ENCODE measurements around the gene CCDC38.
A peak's percentile ranks its signal among the peaks of the same experiment; 100 is the strongest.
"Not testable (repeated sequence)": the region's sequence is repeated elsewhere in the genome, so short reads cannot be mapped to it uniquely, and the experiment has no call there.

CCDC38 gene

GRCh38 chr12:95848575-95849388 is 93.6 kb downstream of the CCDC38 start:
- FAIRE-seq (peak; percentile 56), DNase-seq (ENCODE audit: extremely low spot score, insufficient read length, low read depth) (no peak)

GRCh38 chr12:95842426-95842825 is 100.0 kb downstream of the CCDC38 start:
- DNase-seq (ENCODE audit: extremely low spot score, insufficient read length, low read depth); FAIRE-seq: not testable (repeated sequence)

GRCh38 chr12:95838125-95838524 is 104.3 kb downstream of the CCDC38 start:
- no peak for DNase-seq (ENCODE audit: extremely low spot score, insufficient read length, low read depth)
- no peak for FAIRE-seq

- FAIRE-seq: no peak
- no peak for DNase-seq (ENCODE audit: extremely low spot score, insufficient read length, low read depth)
Observed at GRCh38 chr12:95837240-95838038, 105.0 kb downstream of the CCDC38 start.

GRCh38 chr12:95836630-95837239 is 105.7 kb downstream of the CCDC38 start:
- no peak for DNase-seq (ENCODE audit: extremely low spot score, insufficient read length, low read depth)

GRCh38 chr12:95836185-95836609 is 106.2 kb downstream of the CCDC38 start:
- no peak for FAIRE-seq
- no peak for DNase-seq (ENCODE audit: extremely low spot score, insufficient read length, low read depth)

More at GRCh38 chr12:95836630-95837239, 105.7 kb downstream of the CCDC38 start:
- no peak for FAIRE-seq

GRCh38 chr12:95834572-95834971 is 107.8 kb downstream of the CCDC38 start:
- DNase-seq (ENCODE audit: extremely low spot score, insufficient read length, low read depth) (no peak), FAIRE-seq (no peak)

- DNase-seq (ENCODE audit: extremely low spot score, insufficient read length, low read depth) (no peak), FAIRE-seq (no peak)
Observed at GRCh38 chr12:95830335-95831089, 111.9 kb downstream of the CCDC38 start.

GRCh38 chr12:95829395-95829794 is 113.0 kb downstream of the CCDC38 start:
- FAIRE-seq (no peak), DNase-seq (ENCODE audit: extremely low spot score, insufficient read length, low read depth) (no peak)

- FAIRE-seq (no peak), DNase-seq (ENCODE audit: extremely low spot score, insufficient read length, low read depth) (no peak)
Observed at GRCh38 chr12:95820096-95820703, 122.2 kb downstream of the CCDC38 start.

Data from GM18507 (cell line).